Motor neuron (in vitro differentiated cells): ENCODE results near the gene TTLL1. TPM values are rescaled to one million over a fixed set of nuclear protein-coding genes. Genes with fewer than 3 reads are reported as not detected.
"Not testable (repeated sequence)": the region's sequence is repeated elsewhere in the genome, so short reads cannot be mapped to it uniquely, and the experiment has no call there.

Source experiments
- ATAC-seq, 8 experiments: fragments of 200-7000 bp; cut with Tn5 transposase; replicated peaks in 6 of 8; 2 replicates each; pipeline ENCODE4 v1.8.0; 2021; ENCODE audit warnings: mild to moderate bottlenecking in 8 of 8, moderate library complexity in 8 of 8
- H3K27ac ChIP-seq, 2 donors: fragments of 250-450 bp; sonication (Bioruptor Pico); 2 replicates each; pipeline ENCODE4 v1.9.0; 2021; ENCODE audit warnings: antibody characterized with exemption in 2 of 2, mild to moderate bottlenecking in 2 of 2, moderate library complexity in 1 of 2
- H3K4me1 ChIP-seq, 2 donors: fragments of 250-450 bp; sonication (Bioruptor Pico); replicated peaks in 1 of 2; 2 replicates each; pipeline ENCODE4 v1.6.1; 2021; ENCODE audit warnings: antibody characterized with exemption in 2 of 2, mild to moderate bottlenecking in 2 of 2, moderate library complexity in 1 of 2
- H3K4me3 ChIP-seq, 5 donors: fragments of 250-450 bp; sonication (Bioruptor Pico); 2 replicates each; pipeline ENCODE4 v1.9.0; 2021; ENCODE audit warnings: antibody characterized with exemption in 5 of 5, mild to moderate bottlenecking in 5 of 5, moderate library complexity in 4 of 5
- WGBS, 10 experiments: fragments of 450-650 bp; shearing (Covaris generic); methylation state at CpG; one replicate each; pipeline ENCODE4 v1.0.0; 2022; 5-methylcytosine and 5-hydroxymethylcytosine counted together
- in situ Hi-C, 9 experiments: fragments of 400-800 bp; cut with MboI; loops; one replicate each; pipeline ENCODE4 v1.15.0; 2021; ENCODE audit warnings: low sequenced_read_pairs in 9 of 9, low pct_unique_long_range_greater_than_20kb in 2 of 9; ENCODE audit not compliant: unreplicated experiment in 9 of 9
- total RNA-seq, 8 experiments: library from RNA; unstranded; fragments of 300-600 nt; gene quantifications; 2 replicates each; pipeline versions ENCODE4 v1.2.3 to v1.2.4, GENCODE V29; 2022

The TTLL1 gene
- total RNA-seq, 8 experiments from 2014 or later: 5.1 to 34.1 (median 15.6) TPM

- in situ Hi-C loops, H3K4me3 ChIP-seq: not testable (repeated sequence)
- 12 to 97% (median 42%) methylated on average over 2 to 12 of the region's 15 CpGs; no CpG with 5 or more reads in 1 of the 10 experiments for WGBS, 10 experiments
- peaks cover 19 to 20% of the 10 kb centered on the region in 2 donors for H3K4me1 ChIP-seq
- peak in 6 of 8 experiments; percentile 43 to 87 (median 79) for ATAC-seq
- H3K27ac ChIP-seq: peak overlapping the region; percentile 59 to 75
Measured at GRCh38 chr22:43104056-43104625, 14.9 kb upstream of the TTLL1 start.

- 40 to 82% (median 69%) methylated on average over 1 to 3 of the region's 7 CpGs; no CpG with 5 or more reads in 6 of the 10 experiments for WGBS, 10 experiments
- H3K4me1 ChIP-seq: peaks cover 19 to 20% of the 10 kb centered on the region in 2 donors
- ATAC-seq: no peak
- no peak overlapping the region for H3K27ac ChIP-seq
- in situ Hi-C loops: no loop called here
- no peak overlapping the region for H3K4me3 ChIP-seq
Measured at GRCh38 chr22:43101306-43101705, 12.1 kb upstream of the TTLL1 start.

- WGBS, 10 experiments: 30 to 61% (median 51%) methylated on average over 1 to 4 of the region's 5 CpGs; no CpG with 5 or more reads in 2 of the 10 experiments
- in situ Hi-C loops: no loop called here
- peak in 2 of 8 experiments; percentile 16 to 36 for ATAC-seq
- Histone ChIP-seq H3K4me1 (peaks cover 19 to 20% of the 10 kb centered on the region in 2 donors), H3K4me3 (no peak overlapping the region), H3K27ac (no peak overlapping the region)
Measured at GRCh38 chr22:43100225-43100624, 11.0 kb upstream of the TTLL1 start.

GRCh38 chr22:43099095-43099494 lies 9.9 kb upstream of the TTLL1 start:
- in situ Hi-C loops: loop anchor here in 1 of 9 experiments (25.0 kb wide), 1 partner anchor 437 kb away; no protein-coding TSS in a partner anchor
- H3K4me3 ChIP-seq: no peak overlapping the region
- WGBS, 10 experiments: 78 to 100% (median 93%) methylated on average over 1 to 3 of the region's 4 CpGs; no CpG with 5 or more reads in 4 of the 10 experiments
- ATAC-seq: no peak
- H3K4me1 ChIP-seq: peaks cover 12% of the 10 kb centered on the region in 2 donors
- no peak overlapping the region for H3K27ac ChIP-seq

GRCh38 chr22:43098356-43098755 lies 9.2 kb upstream of the TTLL1 start:
- H3K4me3 ChIP-seq: no peak overlapping the region
- H3K27ac ChIP-seq: no peak overlapping the region
- H3K4me1 ChIP-seq: peaks cover 4 to 5% of the 10 kb centered on the region in 2 donors
- 20 to 100% (median 71%) methylated on average over 1 to 3 of the region's 4 CpGs; no CpG with 5 or more reads in 3 of the 10 experiments for WGBS, 10 experiments
- no peak for ATAC-seq
- in situ Hi-C loops: loop anchor here in 1 of 9 experiments (25.0 kb wide), 1 partner anchor 436 kb away; no protein-coding TSS in a partner anchor

GRCh38 chr22:43096420-43096819 lies 7.2 kb upstream of the TTLL1 start:
- peaks cover 0 to 4% of the 10 kb centered on the region in 2 donors for H3K4me1 ChIP-seq
- no peak for ATAC-seq
- no peak overlapping the region for H3K4me3 ChIP-seq
- no peak overlapping the region for H3K27ac ChIP-seq
- 71 to 100% (median 82%) methylated on average over 2 to 6 of the region's 8 CpGs; no CpG with 5 or more reads in 4 of the 10 experiments for WGBS, 10 experiments
- in situ Hi-C loops: loop anchor here in 1 of 9 experiments (25.0 kb wide), 1 partner anchor 434 kb away; no protein-coding TSS in a partner anchor

- Histone ChIP-seq H3K4me3 (no peak overlapping the region), H3K27ac (no peak overlapping the region), H3K4me1 (no peaks in the 10 kb centered on the region)
- in situ Hi-C loops: loop anchor here in 1 of 9 experiments (25.0 kb wide), 1 partner anchor 432 kb away; no protein-coding TSS in a partner anchor
- 70 to 100% (median 100%) methylated on average over 1 to 2 of the region's 4 CpGs; no CpG with 5 or more reads in 5 of the 10 experiments for WGBS, 10 experiments
- no peak for ATAC-seq
Measured at GRCh38 chr22:43094551-43094950, 5.4 kb upstream of the TTLL1 start.

GRCh38 chr22:43094085-43094484 lies 4.9 kb upstream of the TTLL1 start:
- ATAC-seq: peak in 2 of 8 experiments; percentile 2 to 25
- in situ Hi-C loops: loop anchor here in 1 of 9 experiments (25.0 kb wide), 1 partner anchor 432 kb away; no protein-coding TSS in a partner anchor

GRCh38 chr22:43092085-43092484 lies 2.9 kb upstream of the TTLL1 start:
- 58 to 100% (median 78%) methylated on average over 1 to 9 of the region's 9 CpGs; no CpG with 5 or more reads in 1 of the 10 experiments for WGBS, 10 experiments

More at GRCh38 chr22:43094085-43094484, 4.9 kb upstream of the TTLL1 start:
- Histone ChIP-seq H3K4me3 (no peak overlapping the region), H3K4me1 (no peaks in the 10 kb centered on the region), H3K27ac (no peak overlapping the region)
- 0 to 82% methylated on average over 1 to 4 of the region's 7 CpGs; no CpG with 5 or more reads in 8 of the 10 experiments for WGBS, 10 experiments

GRCh38 chr22:43090130-43090789 lies 1.1 kb upstream of the TTLL1 start:
- 7 to 100% (median 93%) methylated on average over 2 to 5 of the region's 6 CpGs; no CpG with 5 or more reads in 3 of the 10 experiments for WGBS, 10 experiments

More at GRCh38 chr22:43092085-43092484, 2.9 kb upstream of the TTLL1 start:
- Histone ChIP-seq H3K4me3 (no peak overlapping the region), H3K4me1 (no peaks in the 10 kb centered on the region), H3K27ac (no peak overlapping the region)
- in situ Hi-C loops: loop anchor here in 1 of 9 experiments (25.0 kb wide), 1 partner anchor 430 kb away; no protein-coding TSS in a partner anchor
- ATAC-seq: no peak

GRCh38 chr22:43088627-43088983 lies 586 bp downstream of the TTLL1 start:
- in situ Hi-C loops: loop anchor here in 1 of 9 experiments (25.0 kb wide), 1 partner anchor 426 kb away; no protein-coding TSS in a partner anchor
- peak overlapping the region; percentile 10 to 43 for H3K27ac ChIP-seq
- peak in 3 of 8 experiments; percentile 0 to 5 (median 1) for ATAC-seq

More at GRCh38 chr22:43090130-43090789, 1.1 kb upstream of the TTLL1 start:
- peak in 3 of 8 experiments; percentile 61 to 68 (median 64) for ATAC-seq
- in situ Hi-C loops: loop anchor here in 1 of 9 experiments (25.0 kb wide), 1 partner anchor 428 kb away; no protein-coding TSS in a partner anchor
- no peak overlapping the region for H3K27ac ChIP-seq
- H3K4me3 ChIP-seq: no peak overlapping the region
- H3K4me1 ChIP-seq: no peaks in the 10 kb centered on the region

GRCh38 chr22:43085658-43086606 lies 3.3 kb downstream of the TTLL1 start:
- no peak overlapping the region for H3K27ac ChIP-seq
- no peak for ATAC-seq
- no peak overlapping the region for H3K4me3 ChIP-seq
- in situ Hi-C loops: loop anchor here in 1 of 9 experiments (25.0 kb wide), 1 partner anchor 424 kb away; no protein-coding TSS in a partner anchor
- no peaks in the 10 kb centered on the region for H3K4me1 ChIP-seq
- WGBS, 10 experiments: 71 to 100% (median 90%) methylated on average over 2 to 13 of the region's 19 CpGs

More at GRCh38 chr22:43088627-43088983, 586 bp downstream of the TTLL1 start:
- 0 to 83% (median 40%) methylated on average over 1 to 6 of the region's 9 CpGs; no CpG with 5 or more reads in 3 of the 10 experiments for WGBS, 10 experiments
- Histone ChIP-seq H3K4me1 (no peaks in the 10 kb centered on the region), H3K4me3 (peak overlapping the region; percentile 51 to 70 (median 53))
